Keratinocyte (primary cell): ENCODE measurements around the gene NUBP2. TPM values are rescaled to one million over a fixed set of nuclear protein-coding genes. Genes with fewer than 3 reads are reported as not detected.

Experiments used
- DNase-seq: peaks from one replicate; pipeline ENCODE4 v3.0.0-alpha.2; 2011; ENCODE audit warnings: low read depth, missing footprints, low spot score
- FAIRE-seq: peaks from 2 replicates; lab custom pipeline; 2011; peaks lifted over from hg19 to GRCh38; lab: Jason Lieb, UNC
- H2AFZ ChIP-seq: 2 replicates; pipeline ENCODE4 v1.6.0; 2012; ENCODE audit warnings: low read length, control low read depth, inconsistent platforms; ENCODE audit not compliant: control insufficient read depth
- H3K27ac ChIP-seq: 2 replicates; pipeline ENCODE4 v1.5.1; 2011; ENCODE audit warnings: low read length; ENCODE audit not compliant: control insufficient read depth, insufficient read depth
- H3K27me3 ChIP-seq: 3 replicates; pipeline ENCODE4 v1.6.0; 2011; ENCODE audit warnings: low read length; ENCODE audit not compliant: control insufficient read depth, insufficient read depth; ENCODE audit errors: extremely low read depth
- H3K36me3 ChIP-seq, 2 experiments: 2 replicates in 1 of 2; 3 replicates in 1 of 2; pipeline ENCODE4 v1.5.1; 2011; ENCODE audit warnings: low read length in 2 of 2, mild to moderate bottlenecking in 1 of 2; ENCODE audit not compliant: control insufficient read depth in 2 of 2, insufficient read depth in 2 of 2; ENCODE audit errors: extremely low read depth in 1 of 2
- H3K4me1 ChIP-seq: 3 replicates; pipeline ENCODE4 v1.5.1; 2011; ENCODE audit warnings: low read length; ENCODE audit not compliant: control insufficient read depth, insufficient read depth; ENCODE audit errors: extremely low read depth
- H3K4me2 ChIP-seq: 3 replicates; pipeline ENCODE4 v1.6.0; 2011; ENCODE audit warnings: low read depth, low read length; ENCODE audit not compliant: control insufficient read depth, insufficient read depth; ENCODE audit errors: extremely low read depth
- H3K4me3 ChIP-seq, 3 experiments: fragments of 200-600 bp in 1 of 3; sonication (generic) in 1 of 3; 2 replicates in 2 of 3; 3 replicates in 1 of 3; pipeline ENCODE4 v1.5.1; 2011 to 2016; ENCODE audit warnings: low read length in 3 of 3, mild to moderate bottlenecking in 3 of 3, control low read depth in 2 of 3, inconsistent platforms in 1 of 3, low read depth in 1 of 3, mixed read lengths in 1 of 3, mixed run types in 1 of 3, moderate library complexity in 1 of 3; ENCODE audit not compliant: control insufficient read depth in 2 of 3, insufficient read depth in 2 of 3; ENCODE audit errors: extremely low read depth in 1 of 3
- H3K79me2 ChIP-seq: 2 replicates; pipeline ENCODE4 v1.6.0; 2012; ENCODE audit warnings: low read length; ENCODE audit not compliant: control insufficient read depth, insufficient read depth
- H3K9ac ChIP-seq: 3 replicates; pipeline ENCODE4 v1.6.0; 2011; ENCODE audit warnings: low read length; ENCODE audit not compliant: control insufficient read depth, insufficient read depth; ENCODE audit errors: extremely low read depth
- H3K9me1 ChIP-seq: 3 replicates; pipeline ENCODE4 v1.6.0; 2011; ENCODE audit warnings: low read length; ENCODE audit not compliant: control insufficient read depth, insufficient read depth; ENCODE audit errors: extremely low read depth
- H3K9me3 ChIP-seq: 2 replicates; pipeline ENCODE4 v1.5.1; 2012; ENCODE audit warnings: low read depth, low read length; ENCODE audit not compliant: control insufficient read depth
- H4K20me1 ChIP-seq: 3 replicates; pipeline ENCODE4 v1.6.0; 2011; ENCODE audit warnings: low read length; ENCODE audit not compliant: control insufficient read depth, insufficient read depth; ENCODE audit errors: extremely low read depth
- EZH2 ChIP-seq: IDR thresholded peaks from one replicate; pipeline ENCODE4 v1.6.1; 2012; ENCODE audit warnings: inconsistent platforms, mild to moderate bottlenecking, low read length, moderate library complexity
- dilution Hi-C: fragments of 300-500 bp; cut with MboI; formaldehyde crosslinking; loops from one replicate; pipeline ENCODE4 v1.7.0; 2020; ENCODE audit warnings: low sequenced_read_pairs; ENCODE audit not compliant: extremely low pct_ligation_motif_present
- polyA plus RNA-seq, 5 experiments: library from polyadenylated mRNA; depleted of rRNA in 3 of 5; stranded (reverse) in 3 of 5; stranded (forward) in 1 of 5; unstranded in 1 of 5; fragments of >200 nt; gene quantifications; 1 replicate in 1 of 5; 2 replicates in 3 of 5; 3 replicates in 1 of 5; pipeline versions ENCODE4 v1.2.1 to v1.2.3, GENCODE V29; 2011 to 2012; ENCODE audit warnings: missing spikeins in 2 of 5, low read depth in 1 of 5, low replicate concordance in 1 of 5
- TF ChIP-seq, protein P1 (sequence below), 3 experiments: IDR thresholded peaks in 1 of 3; conservative IDR thresholded peaks in 1 of 3; optimal IDR thresholded peaks in 1 of 3; 2 replicates in 2 of 3; 3 replicates in 1 of 3; pipeline versions ENCODE3 to v1.5.1; 2011; ENCODE audit warnings: low read length in 3 of 3, mild to moderate bottlenecking in 3 of 3, moderate library complexity in 2 of 3, control low read depth in 1 of 3, inconsistent platforms in 1 of 3; ENCODE audit not compliant: insufficient read depth in 2 of 3; ENCODE audit errors: extremely low read depth in 1 of 3

Gene NUBP2
- polyA plus RNA-seq, 1 donor (not counting 4 experiments of a cell fraction or from before 2014, with no cell fraction given) = 24.4 TPM

DNA sequence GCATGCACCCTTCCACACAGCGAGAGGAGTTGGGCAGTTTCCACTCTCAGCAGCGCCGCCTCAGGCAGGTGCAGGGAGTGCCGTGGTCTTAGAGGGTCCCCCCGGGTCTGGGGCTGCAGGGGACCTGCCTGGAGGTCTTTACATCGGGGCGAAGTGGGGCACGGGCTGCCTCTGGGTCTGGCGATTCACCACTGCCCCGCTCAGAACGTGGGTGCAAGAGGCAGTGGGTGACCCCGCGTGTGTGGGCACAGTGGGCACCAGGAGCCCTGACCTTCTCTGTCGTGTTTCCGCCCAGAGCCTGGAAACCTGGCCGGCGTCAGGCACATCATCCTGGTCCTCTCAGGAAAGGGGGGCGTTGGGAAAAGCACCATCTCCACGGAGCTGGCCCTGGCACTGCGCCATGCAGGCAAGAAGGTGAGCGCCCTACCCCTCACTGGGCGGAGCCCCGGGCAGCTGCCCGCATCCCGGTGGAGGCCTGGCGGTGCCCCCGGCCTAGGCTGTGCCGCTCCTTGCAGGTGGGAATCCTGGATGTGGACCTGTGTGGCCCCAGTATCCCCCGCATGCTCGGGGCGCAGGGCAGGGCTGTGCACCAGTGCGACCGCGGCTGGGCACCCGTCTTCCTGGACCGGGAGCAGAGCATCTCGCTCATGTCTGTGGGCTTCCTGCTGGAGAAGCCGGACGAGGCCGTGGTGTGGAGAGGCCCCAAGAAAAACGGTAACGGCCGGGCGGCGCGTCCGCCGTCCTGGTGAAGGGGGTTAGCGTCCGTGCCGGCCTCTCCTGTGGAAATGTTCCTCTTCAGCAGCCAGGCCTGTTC, 3.7 kb downstream of the NUBP2 start:
- Histone ChIP-seq H3K27ac (no peak overlapping the region), H2AFZ (no peak overlapping the region), H3K9me3 (no peaks in the 10 kb centered on the region), H3K79me2 (peaks cover 41% of the 10 kb centered on the region), H3K27me3 (no peaks in the 10 kb centered on the region), H4K20me1 (peaks cover 3% of the 10 kb centered on the region), H3K4me2 (no peak overlapping the region), H3K36me3 (peaks cover 0 to 11% of the 10 kb centered on the region in 2 experiments), H3K4me3 (no peak overlapping the region), H3K9ac (no peak overlapping the region), H3K9me1 (no peaks in the 10 kb centered on the region), H3K4me1 (peaks cover 24% of the 10 kb centered on the region)
- TF ChIP-seq, protein P1, sequence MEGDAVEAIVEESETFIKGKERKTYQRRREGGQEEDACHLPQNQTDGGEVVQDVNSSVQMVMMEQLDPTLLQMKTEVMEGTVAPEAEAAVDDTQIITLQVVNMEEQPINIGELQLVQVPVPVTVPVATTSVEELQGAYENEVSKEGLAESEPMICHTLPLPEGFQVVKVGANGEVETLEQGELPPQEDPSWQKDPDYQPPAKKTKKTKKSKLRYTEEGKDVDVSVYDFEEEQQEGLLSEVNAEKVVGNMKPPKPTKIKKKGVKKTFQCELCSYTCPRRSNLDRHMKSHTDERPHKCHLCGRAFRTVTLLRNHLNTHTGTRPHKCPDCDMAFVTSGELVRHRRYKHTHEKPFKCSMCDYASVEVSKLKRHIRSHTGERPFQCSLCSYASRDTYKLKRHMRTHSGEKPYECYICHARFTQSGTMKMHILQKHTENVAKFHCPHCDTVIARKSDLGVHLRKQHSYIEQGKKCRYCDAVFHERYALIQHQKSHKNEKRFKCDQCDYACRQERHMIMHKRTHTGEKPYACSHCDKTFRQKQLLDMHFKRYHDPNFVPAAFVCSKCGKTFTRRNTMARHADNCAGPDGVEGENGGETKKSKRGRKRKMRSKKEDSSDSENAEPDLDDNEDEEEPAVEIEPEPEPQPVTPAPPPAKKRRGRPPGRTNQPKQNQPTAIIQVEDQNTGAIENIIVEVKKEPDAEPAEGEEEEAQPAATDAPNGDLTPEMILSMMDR (optimal IDR thresholded peaks at IDR 0.05 in 1 of 3, IDR thresholded peaks at IDR 0.05 in 1 of 3, conservative IDR thresholded peaks at IDR 0.05 in 1 of 3; ENCODE audit: extremely low read depth in 1 of 3, insufficient read depth in 2 of 3, low read length in 3 of 3) = no peak
- TF ChIP-seq EZH2 = no peak
- DNase-seq (no peak), FAIRE-seq (no peak)
- dilution Hi-C loops = no loop called here

GRCh38 chr16:1787056-1787321, 4.2 kb downstream of the NUBP2 start:
- FAIRE-seq (no peak), DNase-seq (no peak)
- no peak overlapping the region for H3K9ac ChIP-seq
- H3K27ac ChIP-seq = no peak overlapping the region
- no peaks in the 10 kb centered on the region for H3K9me1 ChIP-seq
- dilution Hi-C loops = no loop called here
- H2AFZ ChIP-seq = no peak overlapping the region
- peaks cover 22% of the 10 kb centered on the region for H3K4me1 ChIP-seq
- no peaks in the 10 kb centered on the region for H3K9me3 ChIP-seq
- peaks cover 41% of the 10 kb centered on the region for H3K79me2 ChIP-seq
- no peaks in the 10 kb centered on the region for H3K27me3 ChIP-seq
- H4K20me1 ChIP-seq = peaks cover 3% of the 10 kb centered on the region
- TF ChIP-seq EZH2 = no peak
- TF ChIP-seq, protein P1 (optimal IDR thresholded peaks at IDR 0.05 in 1 of 3, IDR thresholded peaks at IDR 0.05 in 1 of 3, conservative IDR thresholded peaks at IDR 0.05 in 1 of 3; ENCODE audit: extremely low read depth in 1 of 3, insufficient read depth in 2 of 3, low read length in 3 of 3) = no peak
- H3K4me2 ChIP-seq = no peak overlapping the region
- H3K4me3 ChIP-seq = no peak overlapping the region
- H3K36me3 ChIP-seq = peaks cover 0 to 11% of the 10 kb centered on the region in 2 experiments
